ENCODE measurements around the gene F2RL1. TPM values are rescaled to one million over a fixed set of nuclear protein-coding genes. Genes with fewer than 3 reads are reported as not detected.
A peak's percentile ranks its signal among the peaks of the same experiment; 100 is the strongest.
"Not testable (repeated sequence)": the region's sequence is repeated elsewhere in the genome, so short reads cannot be mapped to it uniquely, and the experiment has no call there.

The F2RL1 gene
- total and polyA plus RNA-seq, 8 donors = 6.7 to 19.3 (median 14.9) TPM

GRCh38 chr5:76788362-76788761, 30.5 kb upstream of the F2RL1 start:
- intact Hi-C loops (cut with DNase I) = no loop called here
- Histone ChIP-seq H3K27me3 (no peaks in the 10 kb centered on the region), H3K27ac (peak overlapping the region in 3 of 4 donors; percentile 38 to 52 (median 51)), H3K36me3 (no peaks in the 10 kb centered on the region), H3K9me3 (no peaks in the 10 kb centered on the region), H3K4me3 (no peak overlapping the region), H3K4me1 (peaks cover 0 to 17% (median 0%) of the 10 kb centered on the region in 3 donors)
- peak; percentile 47 to 73 (median 56) for ATAC-seq
- DNase-seq = peak in 3 of 6 donors; percentile 48 to 50 (median 49)
- TF ChIP-seq CTCF (IDR thresholded peaks at IDR 0.05) = no peak
- FAIRE-seq = no peak
- WGBS, 2 donors = 46% methylated on average over 6 of the region's 6 CpGs

- DNase-seq; H3K9me3 ChIP-seq; H3K36me3 ChIP-seq; FAIRE-seq; H3K27me3 ChIP-seq; H3K27ac ChIP-seq; H3K4me3 ChIP-seq; intact Hi-C loops (cut with DNase I); ATAC-seq: not testable (repeated sequence)
- peaks cover 0 to 17% (median 0%) of the 10 kb centered on the region in 3 donors for H3K4me1 ChIP-seq
- 93% methylated on average over 10 of the region's 10 CpGs for WGBS, 2 donors
Measured at GRCh38 chr5:76789275-76789674, 29.6 kb upstream of the F2RL1 start.

- no peaks in the 10 kb centered on the region for H3K9me3 ChIP-seq
- intact Hi-C loops (cut with DNase I) = no loop called here
- no peaks in the 10 kb centered on the region for H3K36me3 ChIP-seq
- ATAC-seq (peak in 1 of 4 donors; percentile 10), DNase-seq (no peak), FAIRE-seq (no peak)
- peak overlapping the region in 2 of 4 donors; percentile 54 to 58 for H3K27ac ChIP-seq
- TF ChIP-seq CTCF (IDR thresholded peaks at IDR 0.05) = no peak
- H3K27me3 ChIP-seq = no peaks in the 10 kb centered on the region
- 78 to 81% methylated on average over 8 of the region's 8 CpGs for WGBS, 2 donors
- no peak overlapping the region for H3K4me3 ChIP-seq
- H3K4me1 ChIP-seq = peaks cover 0 to 17% (median 0%) of the 10 kb centered on the region in 3 donors
Measured at GRCh38 chr5:76789991-76790581, 28.7 kb upstream of the F2RL1 start.

GRCh38 chr5:76790632-76791290, 28.1 kb upstream of the F2RL1 start:
- Histone ChIP-seq H3K4me1 (peaks cover 0 to 17% (median 0%) of the 10 kb centered on the region in 3 donors), H3K27me3 (no peaks in the 10 kb centered on the region), H3K4me3 (no peak overlapping the region), H3K36me3 (no peaks in the 10 kb centered on the region), H3K27ac (peak overlapping the region in 2 of 4 donors; percentile 54 to 58), H3K9me3 (no peaks in the 10 kb centered on the region)
- no peak for DNase-seq
- ATAC-seq = peak in 3 of 4 donors; percentile 51 to 65 (median 57)
- 15 to 20% methylated on average over 3 of the region's 3 CpGs for WGBS, 2 donors
- intact Hi-C loops (cut with DNase I) = no loop called here
- no peak for FAIRE-seq
- TF ChIP-seq CTCF (IDR thresholded peaks at IDR 0.05) = no peak

- H3K27ac ChIP-seq = peak overlapping the region in 2 of 4 donors; percentile 54 to 58
- WGBS, 2 donors = 57 to 64% methylated on average over 1 of the region's 1 CpG
- peaks cover 0 to 17% (median 0%) of the 10 kb centered on the region in 3 donors for H3K4me1 ChIP-seq
- intact Hi-C loops (cut with DNase I) = no loop called here
- FAIRE-seq = no peak
- no peak for TF ChIP-seq CTCF (IDR thresholded peaks at IDR 0.05)
- H3K4me3 ChIP-seq = no peak overlapping the region
- DNase-seq = no peak
- ATAC-seq = no peak
- H3K27me3 ChIP-seq = no peaks in the 10 kb centered on the region
- H3K36me3 ChIP-seq = no peaks in the 10 kb centered on the region
- H3K9me3 ChIP-seq = no peaks in the 10 kb centered on the region
Measured at GRCh38 chr5:76791461-76791860, 27.4 kb upstream of the F2RL1 start.
